Measurements from ENCODE around the gene CHD3. TPM values are rescaled to one million over a fixed set of nuclear protein-coding genes. Genes with fewer than 3 reads are reported as not detected.
A peak's percentile ranks its signal among the peaks of the same experiment; 100 is the strongest.

The CHD3 gene
- total and polyA plus RNA-seq, 3 donors from 2014 or later: 62.3 to 123 (median 111) TPM

DNA sequence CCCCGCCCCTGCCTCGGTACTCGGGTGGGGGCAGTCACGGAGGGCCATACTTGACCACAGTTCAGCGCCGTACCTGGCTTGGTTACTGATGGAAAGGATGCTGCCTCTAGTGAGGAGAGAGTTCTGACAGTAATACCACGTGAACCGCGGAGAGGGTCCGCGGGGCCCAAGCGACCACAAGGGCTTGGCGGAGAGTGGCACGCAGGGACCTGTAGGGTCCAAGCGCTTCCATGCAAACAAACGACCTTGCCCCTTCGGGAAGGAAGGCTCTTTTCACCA lies 45.4 kb upstream of the CHD3 start:
- intact Hi-C loops (cut with DNase I; ENCODE audit: low total_unique reads): loop anchor here (5.0 kb wide), 1 partner anchor 309 kb away; the partner anchor contains the start of gene PER1
- no peak for DNase-seq
- Histone ChIP-seq H3K27me3 (no peaks in the 10 kb centered on the region), H3K4me3 (peak overlapping the region; percentile 77 to 97), H3K27ac (peak overlapping the region; percentile 97), H3K9me3 (no peaks in the 10 kb centered on the region), H3K4me1 (peaks cover 41% of the 10 kb centered on the region), H3K36me3 (ENCODE audit: low read depth, missing control alignments) (no peaks in the 10 kb centered on the region)
- TF ChIP-seq CTCF (IDR thresholded peaks at IDR 0.05) (no peak), POLR2A (IDR thresholded peaks at IDR 0.05) (no peak)
- 0 to 2% methylated on average over 11 to 17 of the region's 17 CpGs for WGBS, 2 donors

DNA sequence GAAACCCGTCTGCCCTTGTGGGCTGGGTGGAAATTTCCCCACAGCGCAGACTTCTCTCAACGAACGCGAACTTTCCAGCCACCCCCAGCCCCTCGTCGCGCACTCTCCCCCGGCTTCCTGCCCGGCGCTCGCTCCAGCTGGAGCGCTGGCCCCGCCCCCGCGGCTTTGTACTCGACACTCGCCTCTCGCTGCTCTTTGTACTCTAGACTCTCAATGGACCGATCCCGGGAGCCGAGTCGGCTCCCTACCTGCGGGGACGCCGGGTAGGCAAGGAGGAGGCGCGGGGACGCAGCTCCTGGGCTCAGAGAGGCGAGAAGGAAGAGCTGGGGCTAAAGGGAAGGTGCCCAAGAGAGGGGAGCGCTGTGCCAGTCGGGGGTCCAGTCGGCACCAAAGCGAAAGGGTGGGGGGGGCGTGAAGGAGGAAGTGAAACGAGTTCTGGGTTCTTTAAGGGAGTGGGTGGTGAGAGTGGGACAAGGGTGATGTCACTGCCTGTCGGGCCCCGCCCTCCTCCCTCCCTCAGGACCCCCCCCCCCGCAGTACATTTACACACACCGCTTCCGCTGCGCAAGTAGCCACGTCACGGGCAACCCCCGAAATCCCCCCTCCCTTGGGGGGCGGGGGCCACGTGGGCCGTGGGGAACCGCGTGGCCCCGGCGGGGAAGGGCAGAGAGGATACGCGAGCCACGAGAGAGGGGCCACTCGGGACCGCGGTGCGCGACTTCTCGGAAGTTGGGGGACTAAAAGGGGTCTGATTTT lies 44.9 kb upstream of the CHD3 start:
- Histone ChIP-seq H3K36me3 (ENCODE audit: low read depth, missing control alignments) (no peaks in the 10 kb centered on the region), H3K9me3 (no peaks in the 10 kb centered on the region), H3K4me1 (peaks cover 37% of the 10 kb centered on the region), H3K4me3 (peak overlapping the region; percentile 77 to 97), H3K27me3 (no peaks in the 10 kb centered on the region), H3K27ac (peak overlapping the region; percentile 97)
- WGBS, 2 donors: 0 to 2% methylated on average over 31 to 57 of the region's 61 CpGs
- peak; percentile 87 for DNase-seq
- TF ChIP-seq CTCF (IDR thresholded peaks at IDR 0.05) (no peak), POLR2A (IDR thresholded peaks at IDR 0.05) (no peak)
- intact Hi-C loops (cut with DNase I; ENCODE audit: low total_unique reads): loop anchor here (5.0 kb wide), 1 partner anchor 309 kb away; the partner anchor contains the start of gene PER1

DNA sequence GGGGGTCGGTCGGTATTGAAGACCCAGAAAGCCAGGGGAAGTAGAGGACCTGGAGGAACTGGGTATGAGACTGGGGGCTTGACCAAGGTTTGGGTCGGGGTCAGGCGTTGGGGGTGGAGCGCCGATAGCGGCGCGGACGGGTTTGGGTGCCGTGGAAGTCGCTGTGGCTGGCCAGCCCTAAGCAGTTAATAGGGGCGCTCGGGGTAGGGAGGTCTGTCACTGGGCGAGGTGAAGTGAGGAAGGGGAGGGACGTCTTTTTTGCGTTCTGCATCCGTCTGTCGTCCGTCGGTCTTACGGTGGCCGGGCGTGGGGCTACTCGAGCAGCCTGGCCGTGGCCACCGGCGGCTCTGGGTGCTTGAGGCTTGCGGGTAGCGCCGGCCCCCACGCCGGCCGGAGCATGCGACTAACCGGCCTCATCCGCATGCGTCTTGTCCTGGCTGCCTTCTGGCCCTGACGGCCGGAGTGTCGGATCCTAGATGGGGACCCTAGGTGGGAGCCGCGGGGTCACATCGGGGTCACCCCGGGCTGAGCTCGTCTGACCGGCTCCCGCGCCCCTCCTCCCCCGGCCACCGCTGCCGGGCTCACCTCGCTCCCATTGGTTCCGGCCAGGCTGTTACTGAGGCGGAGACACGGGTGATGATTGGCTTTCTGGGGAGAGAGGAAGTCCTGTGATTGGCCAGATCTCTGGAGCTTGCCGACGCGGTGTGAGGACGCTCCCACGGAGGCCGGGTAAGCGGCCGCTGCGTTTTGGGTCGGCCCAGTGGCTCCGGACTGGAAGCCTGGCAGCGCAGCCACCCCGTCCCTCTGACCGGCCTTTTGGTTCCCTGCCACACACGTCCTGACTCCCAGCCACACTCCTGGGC lies 44.1 kb upstream of the CHD3 start:
- peak; percentile 97 for DNase-seq
- WGBS, 2 donors: 0 to 1% methylated on average over 24 to 45 of the region's 71 CpGs
- TF ChIP-seq POLR2A (IDR thresholded peaks at IDR 0.05): peak; percentile 31
- TF ChIP-seq CTCF (IDR thresholded peaks at IDR 0.05): no peak
- peak overlapping the region; percentile 77 to 97 for H3K4me3 ChIP-seq
- no peaks in the 10 kb centered on the region for H3K9me3 ChIP-seq
- peaks cover 29% of the 10 kb centered on the region for H3K4me1 ChIP-seq
- peak overlapping the region; percentile 97 for H3K27ac ChIP-seq
- no peaks in the 10 kb centered on the region for H3K36me3 ChIP-seq (ENCODE audit: low read depth, missing control alignments)
- no peaks in the 10 kb centered on the region for H3K27me3 ChIP-seq
- intact Hi-C loops (cut with DNase I; ENCODE audit: low total_unique reads): loop anchor here (5.0 kb wide), 1 partner anchor 308 kb away; the partner anchor contains the start of gene PER1

DNA sequence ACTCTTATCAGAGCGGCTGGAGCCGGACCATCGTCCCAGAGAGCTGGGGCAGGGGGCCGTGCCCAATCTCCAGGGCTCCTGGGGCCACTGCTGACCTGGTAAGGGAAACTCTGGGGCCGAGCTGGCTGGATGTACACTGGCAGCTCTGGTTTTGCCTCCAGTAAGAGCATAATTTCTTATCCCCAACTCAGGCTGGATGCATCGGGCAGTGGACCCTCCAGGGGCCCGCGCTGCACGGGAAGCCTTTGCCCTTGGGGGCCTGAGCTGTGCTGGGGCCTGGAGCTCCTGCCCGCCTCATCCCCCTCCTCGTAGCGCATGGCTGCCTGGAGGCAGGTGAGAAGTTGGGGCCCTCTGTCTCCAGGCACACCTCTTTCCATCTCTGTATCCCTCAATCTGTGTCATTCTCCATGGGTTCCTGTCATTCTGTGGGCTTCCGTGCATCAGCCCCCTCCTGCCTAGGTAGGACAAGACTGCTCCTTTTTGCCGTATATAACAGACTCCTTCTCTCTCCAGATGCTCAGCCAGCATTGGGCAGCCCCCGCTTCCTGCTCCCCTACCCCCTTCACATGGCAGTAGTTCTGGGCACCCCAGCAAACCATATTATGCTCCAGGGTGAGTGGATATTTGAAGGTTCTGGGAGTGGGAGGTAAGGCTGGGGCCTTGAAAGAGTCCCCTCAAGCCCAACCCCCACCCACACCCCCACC lies 43.1 kb upstream of the CHD3 start:
- Histone ChIP-seq H3K9me3 (no peaks in the 10 kb centered on the region), H3K4me1 (peaks cover 19% of the 10 kb centered on the region), H3K36me3 (ENCODE audit: low read depth, missing control alignments) (no peaks in the 10 kb centered on the region), H3K27me3 (no peaks in the 10 kb centered on the region), H3K4me3 (peak overlapping the region; percentile 77 to 97), H3K27ac (peak overlapping the region; percentile 18 to 97)
- WGBS, 2 donors: 37 to 45% methylated on average over 8 to 15 of the region's 15 CpGs
- TF ChIP-seq POLR2A (IDR thresholded peaks at IDR 0.05) (no peak), CTCF (IDR thresholded peaks at IDR 0.05) (no peak)
- no peak for DNase-seq
- intact Hi-C loops (cut with DNase I; ENCODE audit: low total_unique reads): no loop called here
